Inflammatory macrophage treated with lipopolysaccharide for 1 hour (primary cell): ENCODE measurements around the gene ALG12.

ENCODE experiments used
- DNase-seq, 2 donors: peaks; one replicate each; pipeline ENCODE4 v3.0.0-alpha.2; 2020 to 2022

The ALG12 gene

DNA sequence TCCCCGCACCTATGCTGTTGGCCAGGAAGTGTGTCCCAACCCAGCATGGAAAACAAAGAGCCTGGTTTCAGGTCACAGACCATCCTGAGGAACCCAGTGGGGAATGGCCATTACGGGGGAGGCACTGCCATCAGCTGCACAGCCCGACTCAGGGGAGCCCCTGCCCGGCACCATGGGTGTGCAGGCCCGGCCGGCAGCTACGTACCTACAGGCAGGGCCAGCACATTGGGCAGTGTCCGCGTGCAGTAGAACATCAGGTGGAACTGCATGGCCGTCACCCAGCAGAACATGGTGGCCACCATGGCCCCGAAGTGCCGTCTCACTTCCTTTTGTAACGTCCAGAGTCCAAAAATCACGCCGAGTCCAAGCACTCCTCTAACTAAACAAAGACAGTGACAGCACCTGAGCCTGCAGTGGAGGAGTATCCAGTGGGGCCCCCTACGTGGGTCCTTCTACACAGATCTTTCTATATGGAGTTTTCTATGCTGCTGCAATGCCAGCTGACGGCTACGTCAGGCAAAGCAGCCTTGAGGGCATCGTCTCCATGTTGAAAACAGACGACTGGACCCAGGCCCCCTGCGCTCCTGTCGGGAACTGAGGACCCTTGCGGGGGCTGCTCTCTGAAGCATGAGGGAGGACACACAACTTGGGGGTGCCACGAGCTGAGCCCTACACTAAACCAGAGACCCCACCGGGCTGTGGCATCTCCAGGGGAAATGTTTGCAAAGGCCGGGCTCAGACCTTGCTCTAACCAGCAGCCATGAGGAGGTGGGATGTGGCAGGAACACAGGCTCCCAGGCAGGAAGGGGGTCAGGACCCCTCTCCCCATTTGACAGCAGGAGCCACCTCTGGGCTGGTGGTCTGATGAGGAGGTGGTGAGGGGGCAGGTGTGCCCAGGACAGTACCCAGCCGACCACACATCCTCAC lies 7.7 kb downstream of the ALG12 start:
- DNase-seq = no peak

DNA sequence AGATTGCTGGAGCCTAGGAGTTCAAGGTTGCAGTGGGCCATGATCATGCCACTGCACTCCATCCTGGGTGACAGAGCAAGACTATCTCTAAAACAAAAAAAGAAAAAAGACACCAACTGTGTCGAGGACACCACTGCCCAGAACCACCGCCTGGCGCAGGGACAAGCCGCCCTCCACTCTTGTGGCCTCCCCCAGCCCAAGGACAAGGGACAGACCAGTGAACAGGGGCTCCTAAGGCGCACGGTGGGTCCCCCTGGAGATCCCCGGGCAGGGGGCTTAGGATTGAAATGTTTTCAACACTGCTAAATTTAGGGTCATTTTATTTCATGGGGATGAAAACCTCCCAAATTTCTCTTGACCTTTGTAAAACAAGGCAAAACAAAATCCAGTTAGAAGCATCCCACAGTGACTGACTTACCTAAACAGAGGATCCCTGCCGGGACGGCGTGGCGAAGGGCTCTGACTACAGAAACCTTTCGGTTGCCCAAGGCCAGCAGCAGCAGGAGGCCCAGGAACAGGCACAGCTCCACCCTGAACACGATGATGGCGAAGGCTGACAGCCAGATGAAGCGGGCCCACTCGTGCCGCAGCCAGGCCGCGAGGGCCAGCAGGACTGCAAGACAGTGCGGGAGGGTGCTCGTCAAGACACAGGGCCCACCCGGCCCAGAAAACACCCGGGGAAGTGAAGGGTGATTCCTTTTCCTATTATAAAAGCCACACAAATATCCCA lies 8.6 kb downstream of the ALG12 start:
- no peak for DNase-seq

DNA sequence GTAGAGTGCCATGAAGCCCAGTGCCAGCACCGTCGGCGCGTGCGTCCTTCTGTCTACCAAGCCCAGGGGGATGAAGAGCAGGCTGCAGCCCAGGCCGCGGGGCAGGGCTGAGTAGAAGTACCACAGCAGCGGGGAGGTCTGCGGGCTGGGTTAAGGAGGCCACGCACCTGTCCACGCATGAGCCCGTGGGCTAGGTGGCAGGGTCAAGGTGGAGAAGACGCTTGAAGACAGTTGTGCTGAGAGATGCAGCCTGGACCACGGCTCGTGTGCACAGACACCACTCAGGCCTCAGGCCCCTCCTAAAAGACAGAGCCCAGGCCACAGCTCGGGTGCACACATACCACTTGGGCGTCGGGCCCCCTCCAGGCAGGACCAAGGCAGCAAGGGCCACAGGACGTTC lies 10.4 kb downstream of the ALG12 start:
- DNase-seq = no peak

DNA sequence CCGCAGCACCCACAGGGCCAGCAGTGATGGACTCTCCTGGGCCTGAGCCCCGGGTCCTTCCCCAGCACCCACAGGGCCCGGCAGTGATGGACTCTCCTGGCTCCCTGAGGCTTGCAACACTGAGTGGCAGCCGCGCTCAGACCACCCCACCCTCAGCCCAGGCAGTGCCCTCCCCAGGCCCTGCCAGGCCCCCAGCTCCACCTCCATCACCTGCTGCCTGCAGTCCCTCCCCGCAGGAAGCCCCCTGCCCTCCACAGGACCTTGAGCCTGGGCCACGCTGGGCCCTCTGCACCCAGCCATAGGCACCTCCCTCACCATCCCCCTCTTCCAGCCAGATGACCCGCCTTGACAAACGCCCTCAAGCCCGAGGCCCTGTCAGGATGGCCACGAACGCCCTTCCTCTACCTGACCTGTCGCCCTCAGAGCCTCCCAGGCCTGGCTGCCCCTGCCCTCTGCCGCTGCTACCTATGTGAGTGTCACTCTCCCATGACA lies 11.4 kb downstream of the ALG12 start:
- DNase-seq = no peak

DNA sequence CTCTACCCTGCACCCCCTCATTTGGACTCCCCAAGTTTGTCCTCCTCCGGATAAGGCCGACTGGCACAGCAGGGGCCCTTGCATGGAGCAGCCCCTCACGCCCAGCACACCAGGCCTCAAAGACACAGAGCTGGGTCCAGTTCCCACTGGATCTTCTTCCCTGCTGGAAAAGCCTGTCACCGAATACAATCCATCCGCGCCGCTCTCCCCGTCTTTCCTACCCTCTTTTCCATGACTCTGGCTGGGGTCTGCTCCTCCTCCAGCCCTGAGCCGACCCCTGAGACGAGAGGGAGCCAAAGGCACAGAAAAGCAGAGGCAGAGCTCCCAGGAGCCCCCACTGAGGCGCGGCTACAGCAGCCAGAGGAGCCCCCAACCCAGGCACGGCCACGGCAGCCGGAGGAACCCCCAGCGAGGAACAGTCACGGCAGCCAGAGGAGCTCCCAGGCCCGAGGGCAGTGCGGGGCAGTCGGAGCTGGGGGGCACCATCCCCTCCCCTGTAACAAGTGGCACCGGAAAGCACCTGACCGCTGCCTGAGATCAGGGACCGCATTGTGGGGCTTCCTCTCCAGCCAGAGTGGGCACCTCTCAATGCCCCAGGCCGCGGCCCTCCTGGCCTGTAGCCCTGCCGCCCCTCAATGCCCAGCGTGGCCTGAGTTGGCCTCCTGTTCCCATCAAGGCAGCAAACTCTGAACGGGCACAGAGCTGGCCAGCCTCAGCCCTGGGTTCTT lies 12.0 kb downstream of the ALG12 start:
- DNase-seq = no peak

DNA sequence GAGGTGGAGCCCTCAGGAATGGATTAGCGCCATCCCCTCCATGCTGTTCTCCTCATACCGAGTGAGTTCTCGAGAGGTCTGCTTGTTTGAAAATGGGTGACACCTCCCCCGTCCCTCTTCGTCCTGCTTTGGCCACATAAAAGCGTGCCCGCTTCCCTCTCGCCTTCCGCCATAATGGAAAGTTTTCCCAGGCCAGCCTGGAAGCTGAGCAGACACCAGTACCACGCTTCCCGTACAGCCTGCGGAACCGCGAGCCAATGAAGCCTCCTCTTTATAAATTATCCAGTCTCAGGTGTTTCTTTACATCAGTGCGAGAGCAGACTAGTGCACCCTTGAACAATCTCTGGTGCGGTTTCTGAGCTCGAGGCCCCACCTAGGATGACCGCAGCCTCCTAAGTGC lies 12.8 kb downstream of the ALG12 start:
- DNase-seq = no peak

DNA sequence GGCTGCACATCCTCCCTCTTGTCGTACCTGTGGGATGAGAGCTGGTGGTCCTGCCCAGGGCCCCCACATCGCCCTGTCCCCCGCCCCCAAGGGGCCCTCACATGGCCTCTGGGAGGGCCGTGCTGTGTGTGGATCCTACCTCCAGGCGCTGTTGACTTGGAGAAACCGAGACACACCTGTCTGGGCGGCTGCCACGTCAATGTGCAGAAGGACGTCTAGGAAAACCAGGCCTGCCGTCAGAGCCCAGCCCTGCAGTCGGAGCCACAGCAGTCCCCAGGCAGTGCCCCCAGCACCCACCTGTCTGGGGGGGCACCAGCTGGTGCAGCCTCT lies 14.2 kb downstream of the ALG12 start:
- no peak for DNase-seq

DNA sequence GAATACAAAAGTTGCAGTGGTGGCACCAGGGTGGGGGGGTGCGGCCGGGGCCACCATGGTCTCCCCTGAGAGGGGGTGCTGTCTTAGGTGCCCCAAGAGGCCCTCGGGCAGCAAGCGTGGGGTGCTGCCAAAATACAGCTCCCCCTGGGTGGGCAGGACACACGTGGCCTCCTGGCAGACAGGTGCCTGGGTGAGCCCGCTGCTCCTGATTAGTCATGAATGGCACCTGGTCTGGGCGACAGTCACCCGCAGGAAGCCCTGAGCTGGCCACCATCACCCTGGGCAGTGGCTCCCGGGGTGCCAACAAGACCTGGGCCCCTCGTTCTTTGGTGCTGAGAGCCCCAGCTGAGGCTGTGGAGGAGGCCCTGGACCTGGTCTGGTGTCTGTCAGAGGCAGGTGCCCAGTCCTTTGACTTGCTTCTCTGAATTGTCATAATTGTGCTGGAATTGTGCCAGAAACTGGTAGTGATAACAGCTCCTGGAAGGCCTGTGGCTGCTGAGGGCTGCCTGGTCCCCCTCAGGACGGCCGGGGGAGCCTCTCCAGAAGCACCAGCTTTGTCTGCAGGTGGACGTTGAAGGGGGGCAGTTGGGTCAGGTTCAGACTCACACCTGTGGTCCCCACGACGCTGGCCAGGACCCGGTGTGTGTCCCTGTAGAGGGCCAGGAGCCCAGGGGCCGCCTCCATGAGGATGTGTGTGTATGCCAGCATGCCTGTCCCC lies 14.8 kb downstream of the ALG12 start:
- DNase-seq = no peak

DNA sequence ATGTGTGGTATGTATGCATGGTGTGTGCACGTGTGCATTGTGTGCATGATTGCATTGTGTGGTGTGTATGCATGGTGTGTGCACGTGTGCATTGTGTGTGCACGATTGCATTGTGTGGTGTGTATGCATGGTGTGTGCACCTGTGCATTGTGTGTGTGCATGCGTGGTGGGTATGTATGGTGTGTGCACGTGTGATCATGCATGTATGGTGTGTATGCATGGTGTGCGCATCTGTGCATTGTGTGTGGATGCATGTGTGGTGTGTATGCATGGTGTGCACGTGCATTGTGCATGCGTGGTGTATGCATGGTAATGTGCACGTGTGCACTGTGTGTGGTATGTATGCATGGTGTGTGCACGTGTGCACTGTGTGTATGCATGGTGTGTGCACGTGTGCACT lies 16.8 kb downstream of the ALG12 start:
- DNase-seq = no peak

DNA sequence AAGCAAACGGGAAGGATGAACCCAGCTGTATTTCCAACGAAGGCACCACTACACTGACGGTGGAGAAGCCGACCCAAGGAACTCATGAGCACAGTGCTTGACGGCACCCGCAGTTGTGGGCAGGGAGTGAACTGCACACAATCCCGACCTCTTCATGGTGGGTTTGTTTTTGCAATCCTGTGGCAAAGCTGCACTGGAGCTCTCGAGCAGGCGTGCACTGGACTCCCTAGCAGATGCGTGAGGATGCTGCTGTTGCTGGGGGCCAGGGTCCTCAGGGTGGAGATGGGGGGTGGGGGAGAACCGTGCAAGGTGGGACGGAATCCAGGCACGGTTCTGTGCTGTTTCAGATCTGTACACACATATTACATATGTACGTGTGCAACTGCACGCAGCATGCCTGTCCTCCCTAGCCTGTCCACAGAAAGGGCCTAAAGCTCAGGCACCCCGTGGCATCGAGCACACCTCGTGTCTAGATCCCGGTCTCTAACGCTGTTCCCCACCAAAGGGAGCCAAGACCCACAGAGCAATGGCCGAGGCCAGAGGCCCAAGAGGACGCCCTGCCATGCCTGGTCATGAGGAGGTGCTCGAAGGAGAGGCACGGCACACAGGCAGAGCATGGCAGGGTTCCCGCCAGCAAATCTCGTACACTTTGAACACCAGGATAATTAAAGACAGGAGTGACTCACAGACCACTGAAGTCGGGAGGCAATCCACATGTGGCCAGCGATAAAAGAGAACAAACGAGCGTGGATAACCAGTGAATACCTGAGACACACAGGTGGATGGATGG lies 17.6 kb downstream of the ALG12 start:
- no peak for DNase-seq

DNA sequence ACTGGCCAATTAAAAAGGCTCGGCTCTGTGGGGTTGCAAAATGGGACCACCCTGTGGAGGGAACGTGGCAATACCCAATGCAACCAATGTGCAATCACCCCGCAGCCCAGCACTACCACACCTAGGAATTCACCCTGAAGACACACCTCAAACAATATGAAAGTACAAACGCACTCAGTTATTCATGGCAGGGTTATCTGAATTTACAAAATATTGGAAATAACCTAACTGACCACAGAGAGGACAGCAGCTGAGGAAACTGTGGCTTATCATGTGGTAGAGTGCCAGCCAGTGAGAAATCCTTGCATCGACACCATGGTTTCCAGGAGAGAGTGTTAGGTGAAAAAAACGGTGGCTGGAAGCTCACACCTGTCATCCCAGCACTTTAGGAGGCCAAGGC lies 18.7 kb downstream of the ALG12 start:
- DNase-seq = peak; percentile 33 to 44

DNA sequence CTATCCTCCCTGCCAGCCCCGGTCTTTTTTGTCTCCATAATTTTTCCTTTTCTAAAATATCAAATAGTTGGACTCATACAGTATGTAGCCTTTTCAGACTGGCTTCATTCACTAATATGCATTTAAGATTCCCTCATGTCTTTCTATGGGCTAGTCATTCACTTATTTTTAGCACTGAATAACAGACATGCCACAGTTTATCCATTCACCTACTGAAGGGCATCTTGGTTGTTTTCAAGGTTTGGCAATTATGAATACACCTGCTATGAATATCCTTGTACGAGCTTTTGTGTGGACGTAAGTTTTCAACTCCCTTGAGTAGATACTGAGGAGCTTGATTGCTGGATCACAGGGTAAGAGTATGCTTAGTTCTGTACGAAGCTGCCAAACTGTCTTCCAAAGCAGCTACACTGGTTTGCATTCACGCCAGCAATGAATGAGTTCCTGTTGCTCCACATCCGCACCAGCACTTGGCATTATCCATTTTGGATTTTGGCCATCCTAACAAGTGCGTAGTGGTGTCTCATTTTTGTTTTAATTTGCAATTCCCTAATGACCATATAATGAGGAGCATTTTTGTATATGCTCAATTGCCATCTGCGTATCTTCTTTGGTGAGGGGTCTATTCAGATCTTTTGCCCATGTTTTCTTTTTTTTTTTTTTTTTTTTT lies 21.1 kb downstream of the ALG12 start:
- DNase-seq = no peak

DNA sequence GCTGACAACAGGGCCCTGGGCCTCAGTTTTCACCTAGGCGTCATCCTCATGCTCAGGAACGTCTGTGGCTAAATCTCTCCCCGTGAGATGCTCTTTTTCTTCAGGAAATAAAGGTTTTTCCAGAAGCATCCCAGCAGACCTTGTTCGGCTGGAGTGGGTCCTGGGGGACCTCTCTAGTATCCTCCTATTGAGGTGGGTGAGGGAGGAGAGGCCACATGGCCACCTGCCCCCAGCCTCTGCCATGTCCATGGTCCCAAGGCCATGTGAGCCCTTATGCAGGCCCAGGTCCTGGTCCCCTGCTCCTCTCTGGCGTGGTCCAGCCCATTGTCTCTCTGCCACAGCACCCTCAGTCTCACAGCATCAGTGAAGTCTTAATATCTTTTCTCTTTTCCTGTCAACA lies 22.0 kb downstream of the ALG12 start:
- DNase-seq = no peak

DNA sequence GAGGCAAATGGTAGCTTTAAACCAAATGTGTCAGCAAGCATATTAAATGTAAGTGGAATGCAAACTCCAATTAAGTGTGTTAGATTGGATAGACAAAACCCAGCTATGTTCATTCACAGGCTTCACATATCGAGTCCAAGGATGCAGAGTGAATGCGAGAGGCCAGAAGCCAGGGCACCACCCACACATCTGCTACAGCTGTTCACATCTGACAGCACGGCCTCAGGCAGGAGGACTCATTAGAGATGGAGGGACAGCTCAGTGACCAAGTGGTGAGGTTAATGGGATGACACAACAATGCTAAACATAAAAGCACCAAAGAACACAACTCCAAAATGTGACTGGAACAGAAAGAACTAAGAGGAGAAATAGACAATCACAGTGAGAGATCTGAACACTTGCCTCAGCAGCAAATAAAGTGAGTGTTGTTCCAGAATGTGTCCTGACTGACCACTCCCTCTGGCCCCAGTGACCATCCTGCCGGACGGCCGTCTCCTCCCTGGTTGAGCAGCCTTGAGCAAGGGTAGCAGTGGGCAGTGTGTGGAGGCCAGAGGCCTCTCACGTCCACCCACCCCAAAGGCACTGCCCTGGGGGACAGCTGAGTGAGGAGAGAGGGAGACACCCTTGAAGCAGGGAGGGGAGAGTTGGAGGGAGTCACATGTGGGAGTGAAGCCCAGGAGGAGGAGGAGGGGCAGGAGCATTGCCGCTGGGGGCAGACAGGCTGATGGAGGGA lies 23.8 kb downstream of the ALG12 start:
- no peak for DNase-seq

DNA sequence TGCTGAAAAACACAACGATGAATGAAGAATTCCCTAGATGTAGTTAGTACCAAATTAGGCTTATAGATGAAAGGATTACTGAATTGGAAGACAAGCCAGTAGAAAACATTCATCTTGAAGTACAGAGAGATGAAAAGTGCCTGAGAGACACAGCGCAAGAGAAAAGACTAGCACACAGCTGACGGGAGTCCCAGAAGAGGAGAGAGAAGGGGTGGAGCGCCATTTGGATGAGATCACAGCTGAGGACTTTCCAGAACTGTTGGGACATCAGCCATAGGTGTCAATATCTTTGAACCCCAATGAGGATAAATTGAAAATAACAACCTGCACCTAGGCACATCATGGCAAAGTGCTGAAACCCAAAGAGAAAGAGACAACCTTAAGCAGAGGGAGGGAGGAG lies 25.2 kb downstream of the ALG12 start:
- no peak for DNase-seq

DNA sequence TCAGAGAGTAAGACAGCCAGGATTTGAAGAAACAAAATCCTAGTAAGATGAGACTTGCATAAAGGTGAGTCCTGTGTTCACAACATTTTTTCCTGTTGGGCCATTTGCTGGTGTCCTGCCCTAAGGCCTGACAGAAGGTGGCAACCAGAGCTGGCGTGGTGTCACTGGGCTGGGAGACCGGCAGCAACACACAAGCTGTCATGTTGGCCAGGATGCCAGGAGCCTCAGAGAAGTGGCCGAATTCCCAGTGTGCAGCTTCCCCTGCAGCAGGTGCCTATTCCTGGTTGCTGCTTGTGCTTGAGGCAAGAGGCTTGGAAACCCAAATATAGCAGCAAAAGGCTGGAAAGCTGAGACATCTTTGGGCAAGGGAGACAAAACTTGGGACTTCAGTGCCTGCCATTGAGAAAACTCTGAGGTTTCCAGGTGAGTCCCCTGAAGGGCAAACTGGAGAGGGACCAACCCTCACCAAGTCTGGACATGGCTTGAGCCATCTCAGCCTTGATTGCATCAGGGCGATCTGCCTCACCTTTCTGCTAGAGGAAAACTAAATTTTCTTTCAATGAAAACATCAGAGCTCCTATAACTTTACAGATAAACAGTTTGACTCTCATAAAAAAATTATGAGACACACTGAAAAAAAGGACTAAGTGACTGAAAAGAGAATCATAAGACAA lies 25.9 kb downstream of the ALG12 start:
- DNase-seq = no peak

DNA sequence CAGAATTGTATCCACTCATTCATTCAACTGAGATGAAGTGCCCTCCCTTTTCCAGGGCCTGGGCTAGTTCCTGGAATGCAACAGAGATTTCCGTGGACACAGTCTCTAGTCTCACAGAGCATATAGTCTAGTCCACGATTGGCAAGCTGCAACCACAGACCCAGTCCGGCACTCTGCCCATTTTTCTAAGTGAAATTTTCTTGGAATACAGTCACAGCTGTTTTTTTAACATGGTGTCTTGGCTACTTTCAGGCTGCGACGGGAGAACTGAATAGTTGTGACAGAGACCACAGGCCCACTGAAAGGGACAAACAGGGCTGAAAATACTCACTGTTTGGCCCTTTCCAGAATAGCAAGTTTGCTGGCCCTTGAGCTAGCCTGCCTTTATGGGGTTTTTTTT lies 29.2 kb downstream of the ALG12 start:
- DNase-seq = no peak

DNA sequence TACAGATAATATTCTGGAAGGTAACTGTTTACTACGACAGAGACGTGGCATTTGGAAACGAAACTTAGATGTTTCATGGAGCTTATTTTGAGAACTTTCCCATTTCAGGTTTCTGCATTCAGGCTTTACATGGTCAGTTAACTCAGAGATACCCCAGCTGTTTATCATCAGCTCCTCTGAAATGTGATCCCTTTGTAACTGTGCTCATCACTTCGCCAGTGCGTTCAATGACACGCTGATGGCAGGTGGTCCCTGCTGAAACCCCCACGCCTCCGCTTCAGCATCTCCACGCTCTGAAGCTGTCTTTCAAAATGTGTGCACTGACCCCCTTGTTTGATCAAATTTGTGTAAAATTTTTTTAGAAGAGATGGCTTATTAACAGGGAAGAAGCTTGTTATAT lies 30.5 kb downstream of the ALG12 start:
- DNase-seq = no peak

DNA sequence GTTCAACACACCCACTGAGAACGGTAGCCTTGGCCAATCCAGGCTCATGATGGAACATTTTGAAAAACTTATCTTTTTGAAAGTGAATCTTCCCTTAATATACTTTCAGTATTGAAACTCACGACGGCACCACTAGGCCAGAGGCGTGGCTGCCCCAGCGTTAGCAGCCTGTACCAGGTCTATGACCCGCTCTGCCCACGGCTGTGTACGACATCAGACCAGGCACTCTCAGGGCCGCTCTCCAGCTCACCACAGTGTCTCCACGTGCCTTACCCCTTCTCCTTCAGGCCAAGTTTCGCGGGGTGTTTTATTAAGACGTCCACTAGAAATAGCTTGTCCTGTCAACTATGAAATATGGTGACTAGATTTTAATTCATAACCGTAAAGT lies 31.2 kb downstream of the ALG12 start:
- DNase-seq = no peak
